ENCODE results near the gene LPP. TPM values are rescaled to one million over a fixed set of nuclear protein-coding genes. Genes with fewer than 3 reads are reported as not detected.

LPP gene
- total RNA-seq, 1 donor from 2014 or later: 132 TPM

GRCh38 chr3:188256758-188257157, 102.8 kb downstream of the LPP start:
- Mint-ChIP-seq H3K36me3 (peaks cover 16% of the 10 kb centered on the region), H3K9me3 (peaks cover 8% of the 10 kb centered on the region), H3K4me3 (no peak overlapping the region), H3K27me3 (ENCODE audit: low read depth) (no peaks in the 10 kb centered on the region), H3K27ac (no peak overlapping the region), H3K4me1 (peaks cover 2% of the 10 kb centered on the region)
- no peak for TF ChIP-seq CTCF (IDR thresholded peaks at IDR 0.05; ENCODE audit: unreplicated experiment)
- DNase-seq (ENCODE audit: low spot score in 2 of 2, unreplicated experiment in 2 of 2): no peak

GRCh38 chr3:188257384-188258026, 103.5 kb downstream of the LPP start:
- Mint-ChIP-seq H3K9me3 (peaks cover 5% of the 10 kb centered on the region), H3K27ac (no peak overlapping the region), H3K36me3 (peaks cover 11% of the 10 kb centered on the region), H3K27me3 (ENCODE audit: low read depth) (no peaks in the 10 kb centered on the region), H3K4me3 (no peak overlapping the region), H3K4me1 (peaks cover 2% of the 10 kb centered on the region)
- TF ChIP-seq CTCF (IDR thresholded peaks at IDR 0.05; ENCODE audit: unreplicated experiment): no peak
- no peak for DNase-seq (ENCODE audit: low spot score in 2 of 2, unreplicated experiment in 2 of 2)

- Mint-ChIP-seq H3K36me3 (peaks cover 2% of the 10 kb centered on the region), H3K9me3 (no peaks in the 10 kb centered on the region), H3K27ac (no peak overlapping the region), H3K4me1 (peaks cover 2% of the 10 kb centered on the region), H3K4me3 (no peak overlapping the region), H3K27me3 (ENCODE audit: low read depth) (no peaks in the 10 kb centered on the region)
- DNase-seq (ENCODE audit: low spot score in 2 of 2, unreplicated experiment in 2 of 2): no peak
- TF ChIP-seq CTCF (IDR thresholded peaks at IDR 0.05; ENCODE audit: unreplicated experiment): no peak
Measured at GRCh38 chr3:188259191-188259590, 105.2 kb downstream of the LPP start.

- no peaks in the 10 kb centered on the region for H3K9me3 Mint-ChIP-seq
- no peak for DNase-seq (ENCODE audit: low spot score in 2 of 2, unreplicated experiment in 2 of 2)
- no peak for TF ChIP-seq CTCF (IDR thresholded peaks at IDR 0.05; ENCODE audit: unreplicated experiment)
- H3K27me3 Mint-ChIP-seq (ENCODE audit: low read depth): no peaks in the 10 kb centered on the region
- peaks cover 2% of the 10 kb centered on the region for H3K36me3 Mint-ChIP-seq
- peaks cover 2% of the 10 kb centered on the region for H3K4me1 Mint-ChIP-seq
- no peak overlapping the region for H3K4me3 Mint-ChIP-seq
- H3K27ac Mint-ChIP-seq: no peak overlapping the region
Measured at GRCh38 chr3:188259596-188259995, 105.6 kb downstream of the LPP start.

- DNase-seq (ENCODE audit: low spot score in 2 of 2, unreplicated experiment in 2 of 2): no peak
- Mint-ChIP-seq H3K4me3 (no peak overlapping the region), H3K27me3 (ENCODE audit: low read depth) (no peaks in the 10 kb centered on the region), H3K4me1 (peaks cover 2% of the 10 kb centered on the region), H3K36me3 (no peaks in the 10 kb centered on the region), H3K27ac (no peak overlapping the region), H3K9me3 (no peaks in the 10 kb centered on the region)
- TF ChIP-seq CTCF (IDR thresholded peaks at IDR 0.05; ENCODE audit: unreplicated experiment): no peak
Measured at GRCh38 chr3:188261011-188261410, 107.1 kb downstream of the LPP start.

GRCh38 chr3:188262488-188262887, 108.5 kb downstream of the LPP start:
- Mint-ChIP-seq H3K4me3 (no peak overlapping the region), H3K9me3 (no peaks in the 10 kb centered on the region), H3K4me1 (no peaks in the 10 kb centered on the region), H3K27ac (no peak overlapping the region), H3K36me3 (no peaks in the 10 kb centered on the region), H3K27me3 (ENCODE audit: low read depth) (no peaks in the 10 kb centered on the region)
- no peak for DNase-seq (ENCODE audit: low spot score in 2 of 2, unreplicated experiment in 2 of 2)
- TF ChIP-seq CTCF (IDR thresholded peaks at IDR 0.05; ENCODE audit: unreplicated experiment): no peak

Data from mesothelial cell of epicardium (in vitro differentiated cells).